Liver (tissue), 3 donors: ENCODE results near the gene UQCR10.

ENCODE experiments used
- RXRA ChIP-seq, 2 donors: IDR thresholded peaks; 2 replicates each; pipeline ENCODE4 v1.6.1; 2017 to 2018; ENCODE audit warnings: antibody characterized with exemption in 2 of 2, mild to moderate bottlenecking in 1 of 2
- TF ChIP-seq, protein P1 (sequence below): fragments of 150-350 bp; IDR thresholded peaks from 2 replicates; pipeline ENCODE4 v1.5.1; 2017; ENCODE audit warnings: improper control_type of control experiment, low read depth, low read length; ENCODE audit not compliant: missing input control
- TF ChIP-seq, protein P2 (sequence below): IDR thresholded peaks from 2 replicates; pipeline ENCODE4 v1.6.1; 2016; ENCODE audit warnings: antibody characterized with exemption
- TF ChIP-seq, protein P3 (sequence below): IDR thresholded peaks from 2 replicates; pipeline ENCODE4 v1.6.1; 2016; ENCODE audit warnings: antibody characterized with exemption, mild to moderate bottlenecking
- donor health status: healthy.
- donor health status: healthy.

DNA sequence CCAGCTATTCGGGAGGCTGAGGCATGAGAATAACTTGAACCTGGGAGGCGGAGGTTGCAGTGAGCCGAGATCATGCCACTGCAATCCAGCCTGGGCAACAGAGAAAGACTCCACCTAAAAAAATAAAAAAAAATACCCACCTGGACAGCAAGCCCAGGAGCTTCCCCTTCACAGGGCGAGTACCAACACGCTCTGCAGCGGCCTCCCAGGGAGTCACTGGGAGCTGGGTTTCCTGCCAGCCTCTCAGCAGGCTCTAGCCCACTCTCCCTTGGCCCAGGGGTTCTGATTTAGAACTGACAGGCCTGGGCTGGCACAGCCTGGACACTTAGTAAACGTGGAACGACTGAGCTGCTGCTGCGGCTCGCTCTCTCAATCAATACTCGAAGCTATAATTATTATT is 49.4 kb upstream of the UQCR10 start:
- TF ChIP-seq, protein P1, sequence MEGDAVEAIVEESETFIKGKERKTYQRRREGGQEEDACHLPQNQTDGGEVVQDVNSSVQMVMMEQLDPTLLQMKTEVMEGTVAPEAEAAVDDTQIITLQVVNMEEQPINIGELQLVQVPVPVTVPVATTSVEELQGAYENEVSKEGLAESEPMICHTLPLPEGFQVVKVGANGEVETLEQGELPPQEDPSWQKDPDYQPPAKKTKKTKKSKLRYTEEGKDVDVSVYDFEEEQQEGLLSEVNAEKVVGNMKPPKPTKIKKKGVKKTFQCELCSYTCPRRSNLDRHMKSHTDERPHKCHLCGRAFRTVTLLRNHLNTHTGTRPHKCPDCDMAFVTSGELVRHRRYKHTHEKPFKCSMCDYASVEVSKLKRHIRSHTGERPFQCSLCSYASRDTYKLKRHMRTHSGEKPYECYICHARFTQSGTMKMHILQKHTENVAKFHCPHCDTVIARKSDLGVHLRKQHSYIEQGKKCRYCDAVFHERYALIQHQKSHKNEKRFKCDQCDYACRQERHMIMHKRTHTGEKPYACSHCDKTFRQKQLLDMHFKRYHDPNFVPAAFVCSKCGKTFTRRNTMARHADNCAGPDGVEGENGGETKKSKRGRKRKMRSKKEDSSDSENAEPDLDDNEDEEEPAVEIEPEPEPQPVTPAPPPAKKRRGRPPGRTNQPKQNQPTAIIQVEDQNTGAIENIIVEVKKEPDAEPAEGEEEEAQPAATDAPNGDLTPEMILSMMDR, result no peak
- TF ChIP-seq, protein P2, sequence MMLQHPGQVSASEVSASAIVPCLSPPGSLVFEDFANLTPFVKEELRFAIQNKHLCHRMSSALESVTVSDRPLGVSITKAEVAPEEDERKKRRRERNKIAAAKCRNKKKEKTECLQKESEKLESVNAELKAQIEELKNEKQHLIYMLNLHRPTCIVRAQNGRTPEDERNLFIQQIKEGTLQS, result no peak
- TF ChIP-seq, protein P3, sequence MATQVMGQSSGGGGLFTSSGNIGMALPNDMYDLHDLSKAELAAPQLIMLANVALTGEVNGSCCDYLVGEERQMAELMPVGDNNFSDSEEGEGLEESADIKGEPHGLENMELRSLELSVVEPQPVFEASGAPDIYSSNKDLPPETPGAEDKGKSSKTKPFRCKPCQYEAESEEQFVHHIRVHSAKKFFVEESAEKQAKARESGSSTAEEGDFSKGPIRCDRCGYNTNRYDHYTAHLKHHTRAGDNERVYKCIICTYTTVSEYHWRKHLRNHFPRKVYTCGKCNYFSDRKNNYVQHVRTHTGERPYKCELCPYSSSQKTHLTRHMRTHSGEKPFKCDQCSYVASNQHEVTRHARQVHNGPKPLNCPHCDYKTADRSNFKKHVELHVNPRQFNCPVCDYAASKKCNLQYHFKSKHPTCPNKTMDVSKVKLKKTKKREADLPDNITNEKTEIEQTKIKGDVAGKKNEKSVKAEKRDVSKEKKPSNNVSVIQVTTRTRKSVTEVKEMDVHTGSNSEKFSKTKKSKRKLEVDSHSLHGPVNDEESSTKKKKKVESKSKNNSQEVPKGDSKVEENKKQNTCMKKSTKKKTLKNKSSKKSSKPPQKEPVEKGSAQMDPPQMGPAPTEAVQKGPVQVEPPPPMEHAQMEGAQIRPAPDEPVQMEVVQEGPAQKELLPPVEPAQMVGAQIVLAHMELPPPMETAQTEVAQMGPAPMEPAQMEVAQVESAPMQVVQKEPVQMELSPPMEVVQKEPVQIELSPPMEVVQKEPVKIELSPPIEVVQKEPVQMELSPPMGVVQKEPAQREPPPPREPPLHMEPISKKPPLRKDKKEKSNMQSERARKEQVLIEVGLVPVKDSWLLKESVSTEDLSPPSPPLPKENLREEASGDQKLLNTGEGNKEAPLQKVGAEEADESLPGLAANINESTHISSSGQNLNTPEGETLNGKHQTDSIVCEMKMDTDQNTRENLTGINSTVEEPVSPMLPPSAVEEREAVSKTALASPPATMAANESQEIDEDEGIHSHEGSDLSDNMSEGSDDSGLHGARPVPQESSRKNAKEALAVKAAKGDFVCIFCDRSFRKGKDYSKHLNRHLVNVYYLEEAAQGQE, result no peak
- TF ChIP-seq RXRA (IDR thresholded peaks at IDR 0.05), result no peak
